ENCODE data around the gene AIF1L. TPM values are rescaled to one million over a fixed set of nuclear protein-coding genes. Genes with fewer than 3 reads are reported as not detected.

Gene AIF1L
- total RNA-seq, 2 experiments from 2014 or later: not detected

DNA sequence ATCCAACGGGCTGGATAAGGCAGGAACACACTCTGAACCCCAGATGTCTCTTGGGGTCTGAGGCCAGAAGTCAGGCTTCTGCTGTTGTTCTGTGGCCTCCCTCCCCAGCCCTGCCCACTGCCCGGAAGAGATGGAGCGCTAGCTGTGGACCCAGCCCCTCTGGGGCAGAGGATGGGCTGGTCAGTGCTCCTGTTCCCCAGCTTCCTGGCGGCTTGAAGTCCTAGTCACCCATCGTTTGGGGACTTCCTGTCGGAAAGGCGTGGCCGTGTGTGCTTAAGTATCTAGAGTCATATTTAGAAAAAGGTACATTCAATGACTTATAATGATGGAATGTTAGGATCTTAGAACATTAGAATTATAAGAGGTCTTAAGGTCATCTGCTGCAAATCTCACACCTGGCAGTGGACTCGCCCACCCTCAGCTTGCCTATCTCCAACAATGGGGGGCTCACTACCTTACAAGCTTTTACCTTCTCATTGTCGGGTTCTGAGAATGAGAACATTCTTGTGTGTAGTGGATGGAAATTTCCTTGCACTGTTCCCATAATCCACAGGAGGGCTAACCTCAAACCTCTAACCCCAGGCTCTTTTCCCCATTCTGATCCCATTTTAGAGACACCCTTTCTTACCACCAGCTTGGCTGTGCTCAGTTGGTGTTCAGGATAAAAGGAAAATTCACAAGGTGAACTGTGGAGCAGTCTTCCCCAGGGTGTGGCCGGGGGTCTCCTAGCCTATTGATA is 13.4 kb upstream of the AIF1L start:
- no peaks in the 10 kb centered on the region for H3K4me1 ChIP-seq (ENCODE audit: insufficient read depth, low read length, poor library complexity, severe bottlenecking)
- no TSS peak for BruUV-seq (replicated peaks)
- TF ChIP-seq, protein P1, sequence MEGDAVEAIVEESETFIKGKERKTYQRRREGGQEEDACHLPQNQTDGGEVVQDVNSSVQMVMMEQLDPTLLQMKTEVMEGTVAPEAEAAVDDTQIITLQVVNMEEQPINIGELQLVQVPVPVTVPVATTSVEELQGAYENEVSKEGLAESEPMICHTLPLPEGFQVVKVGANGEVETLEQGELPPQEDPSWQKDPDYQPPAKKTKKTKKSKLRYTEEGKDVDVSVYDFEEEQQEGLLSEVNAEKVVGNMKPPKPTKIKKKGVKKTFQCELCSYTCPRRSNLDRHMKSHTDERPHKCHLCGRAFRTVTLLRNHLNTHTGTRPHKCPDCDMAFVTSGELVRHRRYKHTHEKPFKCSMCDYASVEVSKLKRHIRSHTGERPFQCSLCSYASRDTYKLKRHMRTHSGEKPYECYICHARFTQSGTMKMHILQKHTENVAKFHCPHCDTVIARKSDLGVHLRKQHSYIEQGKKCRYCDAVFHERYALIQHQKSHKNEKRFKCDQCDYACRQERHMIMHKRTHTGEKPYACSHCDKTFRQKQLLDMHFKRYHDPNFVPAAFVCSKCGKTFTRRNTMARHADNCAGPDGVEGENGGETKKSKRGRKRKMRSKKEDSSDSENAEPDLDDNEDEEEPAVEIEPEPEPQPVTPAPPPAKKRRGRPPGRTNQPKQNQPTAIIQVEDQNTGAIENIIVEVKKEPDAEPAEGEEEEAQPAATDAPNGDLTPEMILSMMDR (conservative IDR thresholded peaks at IDR 0.05; ENCODE audit: low read length): no peak
- TF ChIP-seq EZH2phosphoT487 (IDR thresholded peaks at IDR 0.05; ENCODE audit: borderline replicate concordance, low read depth, low read length): no peak
- no peaks in the 10 kb centered on the region for H3K9me2 ChIP-seq (ENCODE audit: insufficient read depth, low read length)
- no peak overlapping the region for H3K4me3 ChIP-seq (ENCODE audit: low read depth, low read length, poor library complexity, severe bottlenecking)
- no peaks in the 10 kb centered on the region for H4K20me1 ChIP-seq (ENCODE audit: insufficient read depth, low read length)
- DNase-seq (ENCODE audit: low spot score): no peak
- no peak overlapping the region for H2AFZ ChIP-seq (ENCODE audit: low read length)
- no peaks in the 10 kb centered on the region for H3K9me3 ChIP-seq (ENCODE audit: low read length)
- no peaks in the 10 kb centered on the region for H3K36me3 ChIP-seq (ENCODE audit: insufficient read depth, low read length)
- intact Hi-C loops (cut with micrococcal nuclease; ENCODE audit: unreplicated experiment): no loop called here
- no peak overlapping the region for H3K27ac ChIP-seq (ENCODE audit: low read depth, low read length, poor library complexity, severe bottlenecking)
- no peak overlapping the region for H3K4me2 ChIP-seq (ENCODE audit: low read length)
- POLR2A ChIA-PET: no interaction called here
- CTCF ChIA-PET (ENCODE audit: unreplicated experiment): no interaction called here
- H3K79me2 ChIP-seq (ENCODE audit: insufficient read depth, low read depth, low read length): no peaks in the 10 kb centered on the region

- no peaks in the 10 kb centered on the region for H3K79me2 ChIP-seq (ENCODE audit: insufficient read depth, low read depth, low read length)
- no peak overlapping the region for H2AFZ ChIP-seq (ENCODE audit: low read length)
- CTCF ChIA-PET (ENCODE audit: unreplicated experiment): no interaction called here
Observed at GRCh38 chr9:131084661-131085369, 11.5 kb upstream of the AIF1L start.

More at GRCh38 chr9:131084661-131085369, 11.5 kb upstream of the AIF1L start:
- Histone ChIP-seq H3K27ac (ENCODE audit: low read depth, low read length, poor library complexity, severe bottlenecking) (no peak overlapping the region), H3K9me2 (ENCODE audit: insufficient read depth, low read length) (no peaks in the 10 kb centered on the region), H3K36me3 (ENCODE audit: insufficient read depth, low read length) (no peaks in the 10 kb centered on the region), H3K4me2 (ENCODE audit: low read length) (no peak overlapping the region), H3K4me3 (ENCODE audit: low read depth, low read length, poor library complexity, severe bottlenecking) (no peak overlapping the region), H3K9me3 (ENCODE audit: low read length) (no peaks in the 10 kb centered on the region), H3K4me1 (ENCODE audit: insufficient read depth, low read length, poor library complexity, severe bottlenecking) (no peaks in the 10 kb centered on the region), H4K20me1 (ENCODE audit: insufficient read depth, low read length) (no peaks in the 10 kb centered on the region)
- BruUV-seq (replicated peaks): no TSS peak
- TF ChIP-seq, protein P1 (conservative IDR thresholded peaks at IDR 0.05; ENCODE audit: low read length): no peak
- TF ChIP-seq EZH2phosphoT487 (IDR thresholded peaks at IDR 0.05; ENCODE audit: borderline replicate concordance, low read depth, low read length): no peak
- no peak for DNase-seq (ENCODE audit: low spot score)
- intact Hi-C loops (cut with micrococcal nuclease; ENCODE audit: unreplicated experiment): no loop called here
- POLR2A ChIA-PET: interaction anchor here (0.6 kb wide), 1 partner anchor 80 kb away, joined by 3 read pairs; no protein-coding TSS in a partner anchor

All from OCI-LY7 (cell line).